Measurements from ENCODE around the gene ATXN7L1.
A peak's percentile ranks its signal among the peaks of the same experiment; 100 is the strongest.
"Not testable (repeated sequence)": the region's sequence is repeated elsewhere in the genome, so short reads cannot be mapped to it uniquely, and the experiment has no call there.

ATXN7L1 gene

GRCh38 chr7:105734233-105734632, 142.2 kb downstream of the ATXN7L1 start:
- no peak for DNase-seq

- no peak for DNase-seq
These were observed 145.4 kb downstream of the ATXN7L1 start for GRCh38 chr7:105731042-105731441.

- no peak for DNase-seq
These were observed 148.4 kb downstream of the ATXN7L1 start for GRCh38 chr7:105728028-105728427.

- DNase-seq, result no peak
These were observed 151.7 kb downstream of the ATXN7L1 start for GRCh38 chr7:105724688-105725087.

- DNase-seq, result peak; percentile 3
These were observed 152.8 kb downstream of the ATXN7L1 start for GRCh38 chr7:105723572-105723971.

- no peak for DNase-seq
These were observed 154.8 kb downstream of the ATXN7L1 start for GRCh38 chr7:105721571-105722104.

GRCh38 chr7:105719919-105720318, 156.5 kb downstream of the ATXN7L1 start:
- no peak for DNase-seq

- peak; percentile 72 for DNase-seq
These were observed 157.0 kb downstream of the ATXN7L1 start for GRCh38 chr7:105719395-105719794.

- DNase-seq, result no peak
These were observed 157.9 kb downstream of the ATXN7L1 start for GRCh38 chr7:105718511-105718925.

GRCh38 chr7:105715528-105715927, 160.9 kb downstream of the ATXN7L1 start:
- DNase-seq, result no peak

- DNase-seq, result no peak
These were observed 162.6 kb downstream of the ATXN7L1 start for GRCh38 chr7:105713488-105714465.

GRCh38 chr7:105712877-105713276, 163.5 kb downstream of the ATXN7L1 start:
- DNase-seq, result no peak

GRCh38 chr7:105711726-105712402, 164.5 kb downstream of the ATXN7L1 start:
- DNase-seq, result no peak

- DNase-seq, result not testable (repeated sequence)
These were observed 165.7 kb downstream of the ATXN7L1 start for GRCh38 chr7:105710720-105711119.

GRCh38 chr7:105708763-105709080, 167.7 kb downstream of the ATXN7L1 start:
- DNase-seq, result no peak

GRCh38 chr7:105707967-105708762, 168.2 kb downstream of the ATXN7L1 start:
- no peak for DNase-seq

GRCh38 chr7:105707381-105707780, 169.0 kb downstream of the ATXN7L1 start:
- DNase-seq, result no peak

- no peak for DNase-seq
These were observed 171.0 kb downstream of the ATXN7L1 start for GRCh38 chr7:105705427-105705826.

- DNase-seq, result no peak
These were observed 173.0 kb downstream of the ATXN7L1 start for GRCh38 chr7:105703207-105703930.

GRCh38 chr7:105699568-105700236, 176.7 kb downstream of the ATXN7L1 start:
- no peak for DNase-seq

GRCh38 chr7:105698531-105698930, 177.9 kb downstream of the ATXN7L1 start:
- DNase-seq, result no peak

GRCh38 chr7:105697753-105698152, 178.6 kb downstream of the ATXN7L1 start:
- no peak for DNase-seq
